Measurements from ENCODE around the gene MGRN1. TPM values are rescaled to one million over a fixed set of nuclear protein-coding genes. Genes with fewer than 3 reads are reported as not detected.

Gene MGRN1
- total and polyA plus RNA-seq, 2 donors (not counting 1 experiment from before 2014, with no cell fraction given) = 22.7 to 89.2 TPM

DNA sequence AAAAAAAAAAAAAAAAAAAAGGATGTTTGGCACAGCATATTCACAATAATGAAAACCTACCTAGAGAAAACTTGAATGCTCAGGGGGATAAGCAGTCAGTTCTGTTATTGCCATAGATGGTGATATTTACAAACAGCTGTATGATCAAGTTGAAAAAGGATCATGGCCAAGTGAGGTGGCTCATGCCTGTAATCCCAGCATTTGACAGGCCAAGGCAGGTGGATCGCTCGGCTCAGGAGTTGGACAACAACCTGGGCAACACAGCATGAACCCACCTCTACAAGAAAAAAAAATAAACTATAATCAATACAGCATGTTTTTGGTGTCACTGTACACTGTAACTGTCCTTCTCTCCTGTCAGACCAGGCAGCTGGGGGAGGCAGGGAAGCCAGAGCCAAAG, 90.4 kb downstream of the MGRN1 start:
- TF ChIP-seq, protein P1, sequence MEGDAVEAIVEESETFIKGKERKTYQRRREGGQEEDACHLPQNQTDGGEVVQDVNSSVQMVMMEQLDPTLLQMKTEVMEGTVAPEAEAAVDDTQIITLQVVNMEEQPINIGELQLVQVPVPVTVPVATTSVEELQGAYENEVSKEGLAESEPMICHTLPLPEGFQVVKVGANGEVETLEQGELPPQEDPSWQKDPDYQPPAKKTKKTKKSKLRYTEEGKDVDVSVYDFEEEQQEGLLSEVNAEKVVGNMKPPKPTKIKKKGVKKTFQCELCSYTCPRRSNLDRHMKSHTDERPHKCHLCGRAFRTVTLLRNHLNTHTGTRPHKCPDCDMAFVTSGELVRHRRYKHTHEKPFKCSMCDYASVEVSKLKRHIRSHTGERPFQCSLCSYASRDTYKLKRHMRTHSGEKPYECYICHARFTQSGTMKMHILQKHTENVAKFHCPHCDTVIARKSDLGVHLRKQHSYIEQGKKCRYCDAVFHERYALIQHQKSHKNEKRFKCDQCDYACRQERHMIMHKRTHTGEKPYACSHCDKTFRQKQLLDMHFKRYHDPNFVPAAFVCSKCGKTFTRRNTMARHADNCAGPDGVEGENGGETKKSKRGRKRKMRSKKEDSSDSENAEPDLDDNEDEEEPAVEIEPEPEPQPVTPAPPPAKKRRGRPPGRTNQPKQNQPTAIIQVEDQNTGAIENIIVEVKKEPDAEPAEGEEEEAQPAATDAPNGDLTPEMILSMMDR (IDR thresholded peaks at IDR 0.05) = no peak
- TF ChIP-seq EZH2 (IDR thresholded peaks at IDR 0.05; ENCODE audit: borderline replicate concordance, insufficient read depth, low read depth, low read length, poor library complexity, severe bottlenecking) = no peak
- Histone ChIP-seq H3K4me2 (replicated peaks; ENCODE audit: low read depth, low read length, poor library complexity, severe bottlenecking) (no peak overlapping the region), H3K36me3 (replicated peaks in 1 of 2; ENCODE audit: control extremely low read depth in 1 of 2, control insufficient read depth in 1 of 2, extremely low read depth in 1 of 2, insufficient read depth in 2 of 2, low read length in 1 of 2) (peaks cover 2 to 21% of the 10 kb centered on the region in 2 experiments), H2AFZ (ENCODE audit: insufficient read depth, low read depth, low read length, poor library complexity, severe bottlenecking) (no peak overlapping the region), H3K9me3 (ENCODE audit: control extremely low read depth in 1 of 3, control insufficient read depth in 2 of 3, insufficient read depth in 1 of 3, low read length in 2 of 3) (no peaks in the 10 kb centered on the region), H3K27me3 (replicated peaks in 1 of 4; ENCODE audit: control extremely low read depth in 1 of 4, control insufficient read depth in 3 of 4, insufficient read depth in 4 of 4, low read length in 3 of 4) (no peaks in the 10 kb centered on the region), H4K20me1 (ENCODE audit: control insufficient read depth, insufficient read depth, low read length, poor library complexity, severe bottlenecking) (no peaks in the 10 kb centered on the region), H3K79me2 (ENCODE audit: control insufficient read depth, insufficient read depth, low read length) (no peaks in the 10 kb centered on the region), H3K4me1 (ENCODE audit: control insufficient read depth in 2 of 2, insufficient read depth in 2 of 2, low read length in 2 of 2) (peaks cover 0 to 10% of the 10 kb centered on the region in 2 donors), H3K9ac (ENCODE audit: low read length) (no peak overlapping the region), H3K4me3 (ENCODE audit: control extremely low read depth in 1 of 5, extremely low read depth in 1 of 5, insufficient read depth in 1 of 5, low read depth in 2 of 5, low read length in 4 of 5) (no peak overlapping the region), H3K27ac (ENCODE audit: low read length in 2 of 2) (no peak overlapping the region)
- intact Hi-C loops (cut with micrococcal nuclease) = no loop called here
- ATAC-seq (ENCODE audit: low read depth) (no peak), DNase-seq (no peak)
- Mint-ChIP-seq H3K27me3 (no peaks in the 10 kb centered on the region), H3K9me3 (ENCODE audit: insufficient read depth) (no peaks in the 10 kb centered on the region), H3K4me3 (no peak overlapping the region), H3K4me1 (peaks cover 14% of the 10 kb centered on the region), H3K27ac (no peak overlapping the region)
- 100% methylated on average over 2 of the region's 2 CpGs for WGBS (ENCODE audit: insufficient coverage)
- POLR2A ChIA-PET = no interaction called here
- CTCF ChIA-PET = no interaction called here

DNA sequence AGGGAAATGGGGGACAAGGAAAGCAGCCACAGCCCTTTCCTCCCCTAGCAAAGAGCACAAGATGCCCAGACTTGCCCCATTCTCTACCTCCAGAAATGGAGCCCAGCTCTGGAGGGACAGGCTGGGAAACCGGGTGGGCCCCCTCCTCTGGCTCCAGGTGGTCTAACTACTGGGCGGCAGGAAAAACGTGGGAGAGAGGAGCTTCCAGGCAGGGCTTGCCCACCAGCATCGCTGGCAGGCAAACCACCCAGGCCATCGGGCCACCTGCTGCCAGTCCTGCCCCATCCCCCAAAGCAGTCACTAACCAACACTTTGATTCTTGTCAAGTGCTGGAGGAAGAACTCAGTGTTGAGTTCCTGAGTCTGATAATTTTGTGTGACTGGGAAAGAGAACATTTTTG, 93.8 kb downstream of the MGRN1 start:
- ChIA-PET CTCF (no interaction called here), POLR2A (no interaction called here)
- TF ChIP-seq EZH2 (IDR thresholded peaks at IDR 0.05; ENCODE audit: borderline replicate concordance, insufficient read depth, low read depth, low read length, poor library complexity, severe bottlenecking) = no peak
- TF ChIP-seq, protein P1 (IDR thresholded peaks at IDR 0.05) = no peak
- WGBS (ENCODE audit: insufficient coverage) = 96% methylated on average over 5 of the region's 5 CpGs
- peaks cover 2 to 18% of the 10 kb centered on the region in 2 experiments for H3K36me3 ChIP-seq (replicated peaks in 1 of 2; ENCODE audit: control extremely low read depth in 1 of 2, control insufficient read depth in 1 of 2, extremely low read depth in 1 of 2, insufficient read depth in 2 of 2, low read length in 1 of 2)
- no peak overlapping the region for H2AFZ ChIP-seq (ENCODE audit: insufficient read depth, low read depth, low read length, poor library complexity, severe bottlenecking)
- H3K9me3 ChIP-seq (ENCODE audit: control extremely low read depth in 1 of 3, control insufficient read depth in 2 of 3, insufficient read depth in 1 of 3, low read length in 2 of 3) = no peaks in the 10 kb centered on the region
- Mint-ChIP-seq H3K27ac (no peak overlapping the region), H3K27me3 (no peaks in the 10 kb centered on the region), H3K9me3 (ENCODE audit: insufficient read depth) (no peaks in the 10 kb centered on the region), H3K4me1 (peaks cover 14% of the 10 kb centered on the region), H3K4me3 (no peak overlapping the region)
- H4K20me1 ChIP-seq (ENCODE audit: control insufficient read depth, insufficient read depth, low read length, poor library complexity, severe bottlenecking) = no peaks in the 10 kb centered on the region
- no peaks in the 10 kb centered on the region for H3K79me2 ChIP-seq (ENCODE audit: control insufficient read depth, insufficient read depth, low read length)
- ATAC-seq (ENCODE audit: low read depth) (no peak), DNase-seq (no peak)
- H3K9ac ChIP-seq (ENCODE audit: low read length) = no peak overlapping the region
- H3K27ac ChIP-seq (ENCODE audit: low read length in 2 of 2) = peak overlapping the region in 1 of 2 donors; percentile 38
- no peak overlapping the region for H3K4me2 ChIP-seq (replicated peaks; ENCODE audit: low read depth, low read length, poor library complexity, severe bottlenecking)
- intact Hi-C loops (cut with micrococcal nuclease) = no loop called here
- no peak overlapping the region for H3K4me3 ChIP-seq (ENCODE audit: control extremely low read depth in 1 of 5, extremely low read depth in 1 of 5, insufficient read depth in 1 of 5, low read depth in 2 of 5, low read length in 4 of 5)
- H3K4me1 ChIP-seq (ENCODE audit: control insufficient read depth in 2 of 2, insufficient read depth in 2 of 2, low read length in 2 of 2) = peaks cover 0 to 10% of the 10 kb centered on the region in 2 donors
- H3K27me3 ChIP-seq (replicated peaks in 1 of 4; ENCODE audit: control extremely low read depth in 1 of 4, control insufficient read depth in 3 of 4, insufficient read depth in 4 of 4, low read length in 3 of 4) = no peaks in the 10 kb centered on the region

All from B cell (primary cell).